HG02852 (cell line): ENCODE results near the gene NOTCH3.

Experiments
- ATAC-seq: cut with Tn5 transposase; IDR thresholded peaks from one replicate; pipeline ENCODE4 v1.9.1; 2021; ENCODE audit warnings: mild to moderate bottlenecking, moderate library complexity; ENCODE audit not compliant: unreplicated experiment

Gene NOTCH3

GRCh38 chr19:15169541-15170285 lies 31.1 kb downstream of the NOTCH3 start:
- no peak for ATAC-seq

- ATAC-seq, result no peak
Measured at GRCh38 chr19:15166700-15167099, 34.1 kb downstream of the NOTCH3 start.

GRCh38 chr19:15161028-15161984 lies 39.5 kb downstream of the NOTCH3 start:
- no peak for ATAC-seq

DNA sequence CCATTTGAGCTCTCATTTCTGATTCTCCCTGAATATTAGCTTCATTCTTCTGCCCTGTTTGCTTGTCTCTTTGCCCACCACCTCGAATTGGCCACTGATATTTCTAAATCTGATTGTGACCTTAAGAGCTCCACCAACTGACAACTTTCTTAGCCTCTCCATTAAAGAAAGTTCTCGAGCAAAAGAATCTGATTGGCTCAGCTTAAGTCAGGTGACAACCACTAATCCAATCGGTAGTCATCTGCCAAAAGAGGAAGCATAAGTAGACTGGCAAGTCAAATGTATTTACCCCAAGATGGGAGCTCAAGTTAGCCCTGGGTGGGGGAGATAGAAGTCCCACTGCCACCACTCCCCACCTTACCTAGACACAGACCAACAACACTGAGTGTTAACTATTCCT lies 41.5 kb downstream of the NOTCH3 start:
- ATAC-seq, result no peak

GRCh38 chr19:15156391-15156790 lies 44.4 kb downstream of the NOTCH3 start:
- no peak for ATAC-seq

DNA sequence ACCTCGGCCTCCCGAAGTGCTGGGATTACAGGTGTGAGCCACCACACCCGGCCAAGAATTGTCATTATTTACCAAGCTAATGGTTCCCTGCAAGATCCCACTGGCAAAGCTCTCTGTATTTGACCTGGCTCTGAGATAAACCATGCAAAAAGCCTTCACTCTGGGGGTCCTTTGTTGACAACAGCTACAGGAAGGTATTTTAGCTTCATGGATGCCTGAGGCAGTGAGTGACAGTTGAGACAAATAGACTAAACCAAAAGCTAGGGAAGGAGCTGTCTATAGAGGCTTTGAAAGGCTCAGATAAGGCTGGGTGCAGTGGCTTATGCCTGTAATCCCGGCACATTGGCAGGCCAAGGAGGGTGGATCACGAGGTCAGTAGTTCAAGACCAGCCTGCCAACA lies 45.5 kb downstream of the NOTCH3 start:
- ATAC-seq, result no peak

DNA sequence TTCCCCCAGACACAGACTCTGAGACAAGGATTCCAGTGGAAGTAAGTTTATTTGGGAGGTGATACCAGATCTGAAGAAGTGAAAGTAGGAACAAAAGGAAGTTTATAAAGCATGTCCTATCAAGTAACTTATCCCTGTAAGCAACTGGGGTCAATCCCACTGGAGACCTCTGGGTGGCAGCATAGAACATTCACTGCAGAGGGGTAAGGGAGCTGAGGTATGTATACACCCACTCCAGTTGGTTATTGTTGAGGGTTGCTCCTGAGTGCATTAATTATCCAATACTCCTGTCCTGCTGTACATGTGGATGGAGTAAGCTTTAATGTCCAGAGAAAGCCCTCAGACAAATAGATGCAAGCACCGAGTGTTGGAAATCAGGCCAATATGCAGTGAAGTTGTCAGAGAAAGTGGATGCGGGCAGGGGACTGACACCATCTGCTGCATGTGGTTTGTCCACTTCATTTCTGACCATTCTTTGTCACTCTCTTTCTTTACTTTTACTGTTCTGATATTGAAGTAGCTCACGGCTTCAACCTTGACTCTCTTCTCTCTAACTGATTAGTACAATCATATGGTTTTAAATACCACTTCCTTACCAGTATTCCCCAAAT lies 46.7 kb downstream of the NOTCH3 start:
- ATAC-seq, result no peak

DNA sequence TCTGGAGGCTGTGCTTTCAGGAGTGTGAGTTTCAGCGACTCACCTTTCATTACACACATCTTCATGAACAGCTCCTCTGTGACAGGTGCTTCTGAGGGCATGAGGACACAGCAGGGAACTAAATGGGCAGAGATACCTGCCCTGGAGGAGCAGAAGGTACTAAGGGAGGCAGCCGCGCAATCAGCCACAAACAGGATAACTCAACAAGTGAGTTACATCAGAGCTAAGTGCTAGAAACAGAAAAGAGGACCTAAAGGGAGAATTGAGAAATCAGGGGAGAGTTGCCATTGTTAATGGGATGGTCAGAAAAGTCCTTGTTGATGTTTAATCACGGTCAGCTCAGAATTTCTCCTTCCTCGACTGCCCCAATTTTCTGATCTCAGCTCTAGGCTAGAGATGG lies 51.1 kb downstream of the NOTCH3 start:
- no peak for ATAC-seq

GRCh38 chr19:15147090-15147489 lies 53.7 kb downstream of the NOTCH3 start:
- no peak for ATAC-seq

GRCh38 chr19:15144046-15144646 lies 56.6 kb downstream of the NOTCH3 start:
- ATAC-seq, result no peak

DNA sequence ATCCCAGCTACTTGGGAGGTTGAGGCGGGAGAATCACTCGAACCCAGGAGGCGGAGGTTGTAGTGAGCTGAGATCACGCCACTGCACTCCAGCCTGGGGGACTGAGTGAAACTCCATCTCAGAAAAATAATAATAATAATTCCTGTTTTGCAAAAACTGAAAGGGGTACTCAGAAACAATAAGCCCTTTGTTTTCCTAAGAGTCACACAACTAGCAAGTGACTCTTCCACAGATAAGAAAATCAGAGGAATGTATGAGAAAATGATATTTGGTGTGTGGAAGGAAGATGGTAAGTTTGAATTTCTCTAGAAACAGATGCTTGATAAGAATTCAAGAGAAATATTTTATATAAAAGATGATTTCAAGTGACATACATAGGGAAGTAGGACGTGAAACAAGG lies 58.5 kb downstream of the NOTCH3 start:
- ATAC-seq, result no peak

DNA sequence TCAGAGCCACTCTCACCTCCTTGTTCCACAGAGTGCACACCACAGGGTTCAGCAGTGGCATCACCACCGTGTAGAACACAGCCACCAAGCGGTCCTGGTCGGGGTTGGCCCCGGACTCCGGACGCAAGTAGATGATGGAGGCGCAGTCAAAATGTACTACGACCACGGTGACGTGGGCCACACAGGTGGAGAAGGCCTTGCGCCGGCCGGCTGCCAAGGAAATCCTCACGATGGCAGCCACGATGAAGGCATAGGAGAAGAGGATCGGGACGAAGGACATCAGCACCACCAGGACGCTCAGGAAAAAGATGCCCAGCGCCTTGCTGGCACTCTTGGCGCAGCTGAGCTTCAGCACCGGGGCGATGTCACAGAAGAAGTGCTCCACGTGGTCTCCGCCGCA lies 59.7 kb downstream of the NOTCH3 start:
- ATAC-seq, result no peak

DNA sequence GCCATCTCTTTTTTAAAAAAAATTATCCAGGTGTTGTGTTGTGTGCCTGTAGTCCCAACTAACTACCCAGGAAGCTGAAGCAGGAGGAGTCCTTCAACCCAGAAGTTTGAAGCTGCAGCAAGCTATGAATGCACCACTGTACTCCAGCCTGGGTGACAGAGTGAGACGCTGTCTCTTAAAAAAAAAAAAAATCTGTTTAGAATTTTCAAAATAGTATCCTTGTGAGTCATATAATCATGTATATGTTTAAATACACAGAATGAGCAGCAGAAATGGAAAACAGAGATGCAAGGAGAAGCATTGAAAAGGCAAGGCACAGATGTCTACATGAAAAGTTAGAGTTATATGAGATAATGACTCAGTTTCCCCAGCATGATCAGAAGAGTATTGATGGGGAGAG lies 62.4 kb downstream of the NOTCH3 start:
- no peak for ATAC-seq

- no peak for ATAC-seq
Measured at GRCh38 chr19:15137777-15138176, 63.0 kb downstream of the NOTCH3 start.

DNA sequence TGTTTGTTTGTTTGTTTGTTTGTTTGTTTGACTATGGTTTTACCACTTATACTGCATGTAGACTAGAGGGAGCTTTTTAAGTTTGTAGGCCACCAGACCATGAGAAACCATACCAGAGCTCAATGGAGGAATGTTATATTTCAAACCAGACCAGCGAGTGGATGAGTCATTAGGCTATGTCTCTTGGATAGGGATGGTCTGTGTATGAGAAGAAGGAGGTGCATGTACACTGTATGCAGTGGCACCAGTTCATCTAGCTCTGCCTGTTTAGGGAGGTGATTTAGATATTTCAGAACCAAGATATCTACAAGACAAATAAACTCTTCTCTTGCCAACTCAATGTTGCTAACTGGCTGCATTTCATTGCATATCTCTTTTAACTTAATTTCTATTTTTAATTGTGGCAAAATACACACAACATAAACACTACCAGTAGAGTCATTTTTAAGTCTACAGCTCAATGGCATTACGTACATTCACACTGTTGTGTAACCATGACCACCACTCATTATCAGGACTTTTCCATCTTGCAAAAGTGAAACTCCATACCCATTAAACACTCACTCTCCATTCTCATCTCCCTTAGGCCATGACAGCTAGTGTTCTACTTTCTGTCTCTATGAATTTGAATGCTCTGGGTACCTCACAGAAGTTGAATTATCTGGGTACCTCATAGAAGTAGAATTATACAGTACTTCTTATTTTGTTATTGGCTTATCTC lies 64.4 kb downstream of the NOTCH3 start:
- no peak for ATAC-seq

GRCh38 chr19:15129856-15130585 lies 70.8 kb downstream of the NOTCH3 start:
- no peak for ATAC-seq

DNA sequence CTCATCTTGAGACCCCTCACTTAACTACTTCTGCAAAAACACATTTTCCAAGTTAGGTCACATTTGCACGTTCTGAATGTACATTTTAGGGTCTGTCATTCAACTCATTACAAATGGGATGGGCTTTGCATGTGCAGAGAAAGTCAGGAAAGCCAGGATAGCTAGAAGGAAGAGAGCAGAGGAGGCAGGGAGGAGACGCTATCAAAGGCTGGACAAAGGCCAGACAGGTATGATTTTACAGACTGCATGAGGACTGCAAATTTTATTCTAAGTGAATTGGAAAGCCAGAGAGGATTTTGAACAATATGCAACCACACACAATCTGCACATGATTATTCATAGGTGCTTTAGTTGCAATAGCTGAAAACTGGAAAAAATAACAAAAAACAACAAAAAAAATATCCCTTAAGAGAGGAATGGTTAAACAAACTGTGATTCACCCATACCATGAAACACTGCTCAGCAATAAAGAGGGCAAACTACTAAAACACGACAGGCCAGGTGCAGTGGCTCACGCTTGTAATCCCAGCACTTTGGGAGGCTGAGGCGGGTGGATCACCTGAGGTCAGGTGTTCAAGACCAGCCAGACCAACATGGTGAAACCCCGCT lies 72.5 kb downstream of the NOTCH3 start:
- no peak for ATAC-seq

GRCh38 chr19:15126131-15126910 lies 74.5 kb downstream of the NOTCH3 start:
- no peak for ATAC-seq
